HG02610 (cell line): ENCODE measurements around the gene PMPCA.

Experiments
- ATAC-seq: cut with Tn5 transposase; IDR thresholded peaks from one replicate; pipeline ENCODE4 v1.9.1; 2021; ENCODE audit warnings: mild to moderate bottlenecking, moderate library complexity; ENCODE audit not compliant: unreplicated experiment

PMPCA gene

GRCh38 chr9:136453326-136453725 is 42.9 kb downstream of the PMPCA start:
- ATAC-seq = no peak

GRCh38 chr9:136454026-136454796 is 43.8 kb downstream of the PMPCA start:
- ATAC-seq = no peak

- ATAC-seq = no peak
Observed at GRCh38 chr9:136455043-136456002, 44.9 kb downstream of the PMPCA start.

- ATAC-seq = no peak
Observed at GRCh38 chr9:136456258-136456657, 45.8 kb downstream of the PMPCA start.

- ATAC-seq = no peak
Observed at GRCh38 chr9:136457326-136457725, 46.9 kb downstream of the PMPCA start.

GRCh38 chr9:136459425-136459824 is 49.0 kb downstream of the PMPCA start:
- no peak for ATAC-seq

- ATAC-seq = no peak
Observed at GRCh38 chr9:136460772-136461325, 50.4 kb downstream of the PMPCA start.

- ATAC-seq = no peak
Observed at GRCh38 chr9:136462664-136463063, 52.2 kb downstream of the PMPCA start.

GRCh38 chr9:136463578-136463977 is 53.1 kb downstream of the PMPCA start:
- ATAC-seq = no peak

- no peak for ATAC-seq
Observed at GRCh38 chr9:136464241-136464640, 53.8 kb downstream of the PMPCA start.

GRCh38 chr9:136465500-136466154 is 55.2 kb downstream of the PMPCA start:
- no peak for ATAC-seq

GRCh38 chr9:136466155-136466541 is 55.7 kb downstream of the PMPCA start:
- ATAC-seq = no peak

- no peak for ATAC-seq
Observed at GRCh38 chr9:136467766-136468165, 57.3 kb downstream of the PMPCA start.

GRCh38 chr9:136470356-136470755 is 59.9 kb downstream of the PMPCA start:
- no peak for ATAC-seq

GRCh38 chr9:136470792-136471469 is 60.5 kb downstream of the PMPCA start:
- no peak for ATAC-seq

- ATAC-seq = no peak
Observed at GRCh38 chr9:136471802-136472487, 61.5 kb downstream of the PMPCA start.

- no peak for ATAC-seq
Observed at GRCh38 chr9:136472640-136473353, 62.3 kb downstream of the PMPCA start.

GRCh38 chr9:136473354-136473721 is 62.9 kb downstream of the PMPCA start:
- ATAC-seq = no peak
